BLaER1 treated with 17β-estradiol and CSF1 and Interleukin-3, amounts not matched to agents 10 nM and 100 nM (cell line): ENCODE data around the gene PODXL.
A peak's percentile ranks its signal among the peaks of the same experiment; 100 is the strongest.

Experiments
- H3K27ac ChIP-seq, 11 experiments: shearing (Covaris generic); formaldehyde crosslinking; 2 replicates each; pipeline ENCODE4 v1.8.1; 2022
- H3K27me3 ChIP-seq, 11 experiments: shearing (Covaris generic); formaldehyde crosslinking; 2 replicates each; pipeline ENCODE4 v1.8.1; 2022
- H3K36me3 ChIP-seq, 11 experiments: shearing (Covaris generic); formaldehyde crosslinking; 2 replicates each; pipeline ENCODE4 v1.8.1; 2022
- H3K4me1 ChIP-seq, 10 experiments: shearing (Covaris generic); formaldehyde crosslinking; 2 replicates each; pipeline ENCODE4 v1.8.1; 2022
- H3K4me2 ChIP-seq, 11 experiments: shearing (Covaris generic); formaldehyde crosslinking; 2 replicates each; pipeline ENCODE4 v1.8.1; 2022
- H3K4me3 ChIP-seq, 10 experiments: shearing (Covaris generic); formaldehyde crosslinking; 2 replicates each; pipeline ENCODE4 v1.8.1; 2022
- H3K9ac ChIP-seq, 11 experiments: shearing (Covaris generic); formaldehyde crosslinking; 2 replicates each; pipeline ENCODE4 v1.8.1; 2022
- H3K9me3 ChIP-seq, 11 experiments: shearing (Covaris generic); formaldehyde crosslinking; replicated peaks in 1 of 11; 2 replicates each; pipeline ENCODE4 v1.8.1; 2022
- H4K20me1 ChIP-seq, 11 experiments: shearing (Covaris generic); formaldehyde crosslinking; 2 replicates each; pipeline ENCODE4 v1.8.1; 2022
- Cebpa-rat ChIP-seq, 11 experiments: shearing (Covaris generic); IDR thresholded peaks; 2 replicates each; pipeline ENCODE4 v1.8.1; 2022

The PODXL gene

GRCh38 chr7:131555552-131556052 is 826 bp downstream of the PODXL start:
- Histone ChIP-seq H3K9me3 (no peaks in the 10 kb centered on the region), H3K27me3 (peaks cover 5 to 34% (median 17%) of the 10 kb centered on the region in 11 experiments; a peak in 18 of 22 replicates), H3K4me3 (peak overlapping the region; percentile 57 to 79 (median 70)), H3K4me1 (peaks cover 10 to 37% (median 28%) of the 10 kb centered on the region in 10 experiments; a peak in 19 of 20 replicates), H4K20me1 (peaks cover 0 to 35% (median 10%) of the 10 kb centered on the region in 11 experiments; a peak in 14 of 22 replicates), H3K36me3 (no peaks in the 10 kb centered on the region), H3K4me2 (peak overlapping the region; percentile 94 to 100 (median 99)), H3K27ac (peak overlapping the region in 8 of 11 experiments; percentile 52 to 74 (median 60); a peak in 11 of 22 replicates), H3K9ac (peak overlapping the region; percentile 66 to 83 (median 74))
- no peak for TF ChIP-seq Cebpa-rat (IDR thresholded peaks at IDR 0.05)

GRCh38 chr7:131554880-131555516 is 1.4 kb downstream of the PODXL start:
- peak overlapping the region; percentile 94 to 100 (median 99) for H3K4me2 ChIP-seq
- H3K9me3 ChIP-seq = no peaks in the 10 kb centered on the region
- H3K4me3 ChIP-seq = peak overlapping the region; percentile 57 to 79 (median 70); a peak in 16 of 20 replicates
- peaks cover 10 to 37% (median 28%) of the 10 kb centered on the region in 10 experiments; a peak in 19 of 20 replicates for H3K4me1 ChIP-seq
- no peak for TF ChIP-seq Cebpa-rat (IDR thresholded peaks at IDR 0.05)
- peak overlapping the region in 5 of 11 experiments; percentile 70 to 80 (median 77); a peak in 7 of 22 replicates for H3K9ac ChIP-seq
- no peaks in the 10 kb centered on the region for H3K36me3 ChIP-seq
- H3K27ac ChIP-seq = no peak overlapping the region
- H4K20me1 ChIP-seq = peaks cover 0 to 35% (median 10%) of the 10 kb centered on the region in 11 experiments; a peak in 14 of 22 replicates
- peaks cover 5 to 34% (median 17%) of the 10 kb centered on the region in 11 experiments; a peak in 18 of 22 replicates for H3K27me3 ChIP-seq

GRCh38 chr7:131553931-131554330 is 2.5 kb downstream of the PODXL start:
- Histone ChIP-seq H3K4me1 (peaks cover 10 to 37% (median 28%) of the 10 kb centered on the region in 10 experiments; a peak in 19 of 20 replicates), H3K4me2 (peak overlapping the region in 4 of 11 experiments; percentile 23 to 100 (median 98); a peak in 4 of 22 replicates), H3K4me3 (no peak overlapping the region), H3K27me3 (peaks cover 5 to 34% (median 17%) of the 10 kb centered on the region in 11 experiments; a peak in 18 of 22 replicates), H3K27ac (no peak overlapping the region), H4K20me1 (peaks cover 0 to 35% (median 10%) of the 10 kb centered on the region in 11 experiments; a peak in 14 of 22 replicates), H3K36me3 (0 out of 22 replicates have a peak, but pooled peaks cover 0 to 6% (median 0%) of the 10 kb centered on the region in 11 experiments), H3K9ac (no peak overlapping the region), H3K9me3 (peaks cover 0 to 5% (median 2%) of the 10 kb centered on the region in 11 experiments; a peak in 7 of 22 replicates)
- TF ChIP-seq Cebpa-rat (IDR thresholded peaks at IDR 0.05) = no peak

GRCh38 chr7:131552053-131552452 is 4.4 kb downstream of the PODXL start:
- TF ChIP-seq Cebpa-rat (IDR thresholded peaks at IDR 0.05) = no peak
- H4K20me1 ChIP-seq = peaks cover 0 to 35% (median 10%) of the 10 kb centered on the region in 11 experiments; a peak in 14 of 22 replicates
- H3K27me3 ChIP-seq = peaks cover 0 to 24% (median 9%) of the 10 kb centered on the region in 11 experiments; a peak in 14 of 22 replicates
- no peak overlapping the region for H3K9ac ChIP-seq
- 0 out of 22 replicates have a peak, but pooled peaks cover 0 to 8% (median 0%) of the 10 kb centered on the region in 11 experiments for H3K36me3 ChIP-seq
- no peak overlapping the region for H3K4me2 ChIP-seq
- no peak overlapping the region for H3K4me3 ChIP-seq
- H3K27ac ChIP-seq = no peak overlapping the region
- H3K9me3 ChIP-seq = peaks cover 0 to 17% (median 10%) of the 10 kb centered on the region in 11 experiments; a peak in 10 of 22 replicates
- peaks cover 10 to 26% (median 20%) of the 10 kb centered on the region in 10 experiments; a peak in 19 of 20 replicates for H3K4me1 ChIP-seq

GRCh38 chr7:131550846-131551245 is 5.6 kb downstream of the PODXL start:
- Histone ChIP-seq H3K36me3 (0 out of 22 replicates have a peak, but pooled peaks cover 0 to 8% (median 0%) of the 10 kb centered on the region in 11 experiments), H3K4me2 (no peak overlapping the region), H3K4me1 (peaks cover 9 to 26% (median 19%) of the 10 kb centered on the region in 10 experiments; a peak in 19 of 20 replicates), H3K9ac (no peak overlapping the region), H4K20me1 (peaks cover 0 to 33% (median 10%) of the 10 kb centered on the region in 11 experiments; a peak in 14 of 22 replicates), H3K4me3 (no peak overlapping the region), H3K27me3 (peaks cover 0 to 15% (median 5%) of the 10 kb centered on the region in 11 experiments; a peak in 11 of 22 replicates), H3K9me3 (peaks cover 0 to 17% (median 10%) of the 10 kb centered on the region in 11 experiments; a peak in 10 of 22 replicates), H3K27ac (no peak overlapping the region)
- no peak for TF ChIP-seq Cebpa-rat (IDR thresholded peaks at IDR 0.05)

GRCh38 chr7:131548371-131548770 is 8.1 kb downstream of the PODXL start:
- no peak overlapping the region for H3K4me2 ChIP-seq
- no peak for TF ChIP-seq Cebpa-rat (IDR thresholded peaks at IDR 0.05)
- peaks cover 0 to 24% (median 20%) of the 10 kb centered on the region in 10 experiments; a peak in 18 of 20 replicates for H3K4me1 ChIP-seq

GRCh38 chr7:131547589-131547988 is 8.8 kb downstream of the PODXL start:
- no peak for TF ChIP-seq Cebpa-rat (IDR thresholded peaks at IDR 0.05)
- H3K9ac ChIP-seq = no peak overlapping the region
- H3K4me2 ChIP-seq = no peak overlapping the region; a peak in 1 of 22 replicates
- 0 out of 22 replicates have a peak, but pooled peaks cover 0 to 8% (median 0%) of the 10 kb centered on the region in 11 experiments for H3K36me3 ChIP-seq
- no peak overlapping the region for H3K4me3 ChIP-seq
- H3K9me3 ChIP-seq = peaks cover 0 to 17% (median 10%) of the 10 kb centered on the region in 11 experiments; a peak in 10 of 22 replicates
- H3K27me3 ChIP-seq = no peaks in the 10 kb centered on the region
- H3K4me1 ChIP-seq = peaks cover 0 to 25% (median 20%) of the 10 kb centered on the region in 10 experiments; a peak in 18 of 20 replicates
- H3K27ac ChIP-seq = no peak overlapping the region
- peaks cover 0 to 17% (median 0%) of the 10 kb centered on the region in 11 experiments; a peak in 4 of 22 replicates for H4K20me1 ChIP-seq

More at GRCh38 chr7:131548371-131548770, 8.1 kb downstream of the PODXL start:
- Histone ChIP-seq H3K4me3 (no peak overlapping the region), H3K27ac (no peak overlapping the region), H3K9ac (no peak overlapping the region), H3K27me3 (no peaks in the 10 kb centered on the region), H3K36me3 (0 out of 22 replicates have a peak, but pooled peaks cover 0 to 8% (median 0%) of the 10 kb centered on the region in 11 experiments), H3K9me3 (peaks cover 0 to 17% (median 10%) of the 10 kb centered on the region in 11 experiments; a peak in 10 of 22 replicates), H4K20me1 (peaks cover 0 to 17% (median 0%) of the 10 kb centered on the region in 11 experiments; a peak in 5 of 22 replicates)

- H3K36me3 ChIP-seq = 0 out of 22 replicates have a peak, but pooled peaks cover 0 to 8% (median 0%) of the 10 kb centered on the region in 11 experiments
- no peak for TF ChIP-seq Cebpa-rat (IDR thresholded peaks at IDR 0.05)
Measured at GRCh38 chr7:131546583-131547141, 9.8 kb downstream of the PODXL start.

More at GRCh38 chr7:131546583-131547141, 9.8 kb downstream of the PODXL start:
- no peak overlapping the region for H3K4me3 ChIP-seq
- H3K9ac ChIP-seq = no peak overlapping the region
- H3K4me2 ChIP-seq = 0 out of 22 replicates have a peak overlapping the region, but pooled peaks of 1 of the 11 experiments have one; percentile 27
- peaks cover 0 to 17% (median 10%) of the 10 kb centered on the region in 11 experiments; a peak in 10 of 22 replicates for H3K9me3 ChIP-seq
- peaks cover 2 to 34% (median 24%) of the 10 kb centered on the region in 10 experiments; a peak in 19 of 20 replicates for H3K4me1 ChIP-seq
- H3K27ac ChIP-seq = no peak overlapping the region
- H3K27me3 ChIP-seq = no peaks in the 10 kb centered on the region
- H4K20me1 ChIP-seq = peaks cover 0 to 17% (median 0%) of the 10 kb centered on the region in 11 experiments; a peak in 2 of 22 replicates
